GM12878 (cell line): ENCODE results near the gene WDR93.
"Not testable (repeated sequence)": the region's sequence is repeated elsewhere in the genome, so short reads cannot be mapped to it uniquely, and the experiment has no call there.

Experiments
- CBX3 ChIP-seq: fragments of 200-600 bp; sonication (generic); IDR thresholded peaks from 2 replicates; pipeline ENCODE4 v1.6.1; 2016; ENCODE audit warnings: low read depth, borderline replicate concordance
- CREM ChIP-seq: IDR thresholded peaks from 2 replicates; pipeline ENCODE4 v1.6.1; 2014; ENCODE audit warnings: antibody characterized with exemption, low read depth
- EP300 ChIP-seq, 2 experiments: fragments of 150-350 bp in 1 of 2; IDR thresholded peaks; 2 replicates each; pipeline ENCODE4 v1.6.1; 2011 to 2012; ENCODE audit warnings: low read depth in 2 of 2, low read length in 2 of 2, borderline replicate concordance in 1 of 2, improper control_type of control experiment in 1 of 2, inconsistent platforms in 1 of 2; ENCODE audit not compliant: control insufficient read depth in 1 of 2
- ESRRA ChIP-seq: IDR thresholded peaks from 2 replicates; pipeline ENCODE4 v1.6.1; 2012; ENCODE audit warnings: mild to moderate bottlenecking, low read length, improper control_type of control experiment
- HCFC1 ChIP-seq: fragments of 150-350 bp; IDR thresholded peaks from 2 replicates; pipeline ENCODE4 v1.6.1; 2014; ENCODE audit warnings: low read length
- IKZF1 ChIP-seq: fragments of 450-650 bp; conservative IDR thresholded peaks from 2 replicates; pipeline ENCODE4 v1.6.1; 2017; ENCODE audit warnings: antibody characterized with exemption, mild to moderate bottlenecking
- POLR2A ChIP-seq: IDR thresholded peaks from 2 replicates; pipeline ENCODE4 v1.6.1; 2011; ENCODE audit warnings: low read depth, mild to moderate bottlenecking, low read length
- RAD21 ChIP-seq: IDR thresholded peaks from 2 replicates; pipeline ENCODE4 v1.6.1; 2011; ENCODE audit warnings: mild to moderate bottlenecking, low read depth, low read length, moderate library complexity; ENCODE audit not compliant: insufficient read depth
- SIN3A ChIP-seq: IDR thresholded peaks from 2 replicates; pipeline ENCODE4 v1.6.1; 2012; ENCODE audit warnings: low read depth, low read length, improper control_type of control experiment
- ZSCAN29 ChIP-seq: fragments of 450-650 bp; IDR thresholded peaks from 2 replicates; pipeline ENCODE4 v1.6.1; 2017; ENCODE audit warnings: mild to moderate bottlenecking, moderate library complexity
- TF ChIP-seq, protein P1 (sequence below), 3 experiments: IDR thresholded peaks in 2 of 3; conservative IDR thresholded peaks in 1 of 3; 2 replicates each; pipeline ENCODE4 v1.5.1; 2011; ENCODE audit warnings: low read depth in 3 of 3, low read length in 3 of 3, mild to moderate bottlenecking in 3 of 3, control low read depth in 2 of 3, moderate library complexity in 2 of 3, inconsistent platforms in 1 of 3, mixed read lengths in 1 of 3; ENCODE audit not compliant: control insufficient read depth in 2 of 3, insufficient read depth in 1 of 3; ENCODE audit errors: extremely low read depth in 1 of 3
- TF ChIP-seq, protein P2 (sequence below): IDR thresholded peaks from 2 replicates; pipeline ENCODE4 v1.6.1; 2012; ENCODE audit warnings: low read length, inconsistent platforms
- TF ChIP-seq, protein P3 (sequence below): IDR thresholded peaks from 2 replicates; pipeline ENCODE4 v1.6.1; 2012; ENCODE audit warnings: low read depth, low read length, improper control_type of control experiment
- TF ChIP-seq, protein P4 (sequence below): fragments of 450-650 bp; IDR thresholded peaks from 2 replicates; pipeline ENCODE4 v1.6.1; 2018; ENCODE audit warnings: mild to moderate bottlenecking, low read depth, moderate library complexity; ENCODE audit not compliant: partially characterized antibody

DNA sequence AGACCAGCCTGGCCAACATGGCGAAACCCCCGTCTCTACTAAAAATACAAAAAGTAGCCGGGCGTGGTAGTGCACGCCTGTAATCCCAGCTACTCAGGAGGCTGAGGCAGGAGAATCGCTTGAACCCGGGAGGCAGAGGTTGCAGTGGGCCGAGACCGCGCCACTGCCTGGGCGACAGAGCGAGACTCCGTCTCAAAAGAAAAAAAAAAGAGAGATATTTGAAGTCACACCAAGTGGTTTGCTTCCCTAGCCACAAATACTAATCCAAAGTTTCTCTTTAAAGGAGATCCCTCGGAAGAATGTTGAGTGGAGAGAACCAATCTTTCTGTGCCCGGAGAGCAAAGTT lies 708 bp upstream of the WDR93 start:
- TF ChIP-seq RAD21; CBX3; IKZF1; EP300 (IDR thresholded peaks at IDR 0.05; ENCODE audit: borderline replicate concordance in 1 of 2, control insufficient read depth in 1 of 2, low read depth in 2 of 2, low read length in 2 of 2); ESRRA; POLR2A; CREM; SIN3A; HCFC1; ZSCAN29: not testable (repeated sequence)
- TF ChIP-seq, protein P1, sequence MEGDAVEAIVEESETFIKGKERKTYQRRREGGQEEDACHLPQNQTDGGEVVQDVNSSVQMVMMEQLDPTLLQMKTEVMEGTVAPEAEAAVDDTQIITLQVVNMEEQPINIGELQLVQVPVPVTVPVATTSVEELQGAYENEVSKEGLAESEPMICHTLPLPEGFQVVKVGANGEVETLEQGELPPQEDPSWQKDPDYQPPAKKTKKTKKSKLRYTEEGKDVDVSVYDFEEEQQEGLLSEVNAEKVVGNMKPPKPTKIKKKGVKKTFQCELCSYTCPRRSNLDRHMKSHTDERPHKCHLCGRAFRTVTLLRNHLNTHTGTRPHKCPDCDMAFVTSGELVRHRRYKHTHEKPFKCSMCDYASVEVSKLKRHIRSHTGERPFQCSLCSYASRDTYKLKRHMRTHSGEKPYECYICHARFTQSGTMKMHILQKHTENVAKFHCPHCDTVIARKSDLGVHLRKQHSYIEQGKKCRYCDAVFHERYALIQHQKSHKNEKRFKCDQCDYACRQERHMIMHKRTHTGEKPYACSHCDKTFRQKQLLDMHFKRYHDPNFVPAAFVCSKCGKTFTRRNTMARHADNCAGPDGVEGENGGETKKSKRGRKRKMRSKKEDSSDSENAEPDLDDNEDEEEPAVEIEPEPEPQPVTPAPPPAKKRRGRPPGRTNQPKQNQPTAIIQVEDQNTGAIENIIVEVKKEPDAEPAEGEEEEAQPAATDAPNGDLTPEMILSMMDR (IDR thresholded peaks at IDR 0.05 in 2 of 3, conservative IDR thresholded peaks at IDR 0.05 in 1 of 3; ENCODE audit: control insufficient read depth in 2 of 3, extremely low read depth in 1 of 3, insufficient read depth in 1 of 3, low read depth in 3 of 3, low read length in 3 of 3), result not testable (repeated sequence)
- TF ChIP-seq, protein P2, sequence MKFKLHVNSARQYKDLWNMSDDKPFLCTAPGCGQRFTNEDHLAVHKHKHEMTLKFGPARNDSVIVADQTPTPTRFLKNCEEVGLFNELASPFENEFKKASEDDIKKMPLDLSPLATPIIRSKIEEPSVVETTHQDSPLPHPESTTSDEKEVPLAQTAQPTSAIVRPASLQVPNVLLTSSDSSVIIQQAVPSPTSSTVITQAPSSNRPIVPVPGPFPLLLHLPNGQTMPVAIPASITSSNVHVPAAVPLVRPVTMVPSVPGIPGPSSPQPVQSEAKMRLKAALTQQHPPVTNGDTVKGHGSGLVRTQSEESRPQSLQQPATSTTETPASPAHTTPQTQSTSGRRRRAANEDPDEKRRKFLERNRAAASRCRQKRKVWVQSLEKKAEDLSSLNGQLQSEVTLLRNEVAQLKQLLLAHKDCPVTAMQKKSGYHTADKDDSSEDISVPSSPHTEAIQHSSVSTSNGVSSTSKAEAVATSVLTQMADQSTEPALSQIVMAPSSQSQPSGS, result not testable (repeated sequence)
- TF ChIP-seq, protein P3, sequence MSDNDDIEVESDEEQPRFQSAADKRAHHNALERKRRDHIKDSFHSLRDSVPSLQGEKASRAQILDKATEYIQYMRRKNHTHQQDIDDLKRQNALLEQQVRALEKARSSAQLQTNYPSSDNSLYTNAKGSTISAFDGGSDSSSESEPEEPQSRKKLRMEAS, result not testable (repeated sequence)
- TF ChIP-seq, protein P4, sequence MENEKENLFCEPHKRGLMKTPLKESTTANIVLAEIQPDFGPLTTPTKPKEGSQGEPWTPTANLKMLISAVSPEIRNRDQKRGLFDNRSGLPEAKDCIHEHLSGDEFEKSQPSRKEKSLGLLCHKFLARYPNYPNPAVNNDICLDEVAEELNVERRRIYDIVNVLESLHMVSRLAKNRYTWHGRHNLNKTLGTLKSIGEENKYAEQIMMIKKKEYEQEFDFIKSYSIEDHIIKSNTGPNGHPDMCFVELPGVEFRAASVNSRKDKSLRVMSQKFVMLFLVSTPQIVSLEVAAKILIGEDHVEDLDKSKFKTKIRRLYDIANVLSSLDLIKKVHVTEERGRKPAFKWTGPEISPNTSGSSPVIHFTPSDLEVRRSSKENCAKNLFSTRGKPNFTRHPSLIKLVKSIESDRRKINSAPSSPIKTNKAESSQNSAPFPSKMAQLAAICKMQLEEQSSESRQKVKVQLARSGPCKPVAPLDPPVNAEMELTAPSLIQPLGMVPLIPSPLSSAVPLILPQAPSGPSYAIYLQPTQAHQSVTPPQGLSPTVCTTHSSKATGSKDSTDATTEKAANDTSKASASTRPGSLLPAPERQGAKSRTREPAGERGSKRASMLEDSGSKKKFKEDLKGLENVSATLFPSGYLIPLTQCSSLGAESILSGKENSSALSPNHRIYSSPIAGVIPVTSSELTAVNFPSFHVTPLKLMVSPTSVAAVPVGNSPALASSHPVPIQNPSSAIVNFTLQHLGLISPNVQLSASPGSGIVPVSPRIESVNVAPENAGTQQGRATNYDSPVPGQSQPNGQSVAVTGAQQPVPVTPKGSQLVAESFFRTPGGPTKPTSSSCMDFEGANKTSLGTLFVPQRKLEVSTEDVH, result not testable (repeated sequence)
